ENCODE measurements around the gene PYDC1.
A peak's percentile ranks its signal among the peaks of the same experiment; 100 is the strongest.
"Not testable (repeated sequence)": the region's sequence is repeated elsewhere in the genome, so short reads cannot be mapped to it uniquely, and the experiment has no call there.

Gene PYDC1

GRCh38 chr16:31221357-31222160 is 4.6 kb upstream of the PYDC1 start:
- DNase-seq, result no peak

- no peak for DNase-seq
Observed at GRCh38 chr16:31219154-31219741, 2.3 kb upstream of the PYDC1 start.

GRCh38 chr16:31217136-31217530 is 198 bp upstream of the PYDC1 start:
- no peak for DNase-seq

- DNase-seq, result no peak
Observed at GRCh38 chr16:31215287-31216162, 1.4 kb downstream of the PYDC1 start.

GRCh38 chr16:31214708-31215286 is 2.1 kb downstream of the PYDC1 start:
- DNase-seq, result no peak

GRCh38 chr16:31213877-31214707 is 2.8 kb downstream of the PYDC1 start, which contains the start of gene TRIM72:
TSS of gene TRIM72 (plus strand) at chr16:31214119. CDS start at chr16:31214739, 620 bp downstream.
- no peak for DNase-seq

GRCh38 chr16:31213342-31213741 is 3.6 kb downstream of the PYDC1 start:
- no peak for DNase-seq

GRCh38 chr16:31206776-31207175 is 10.2 kb downstream of the PYDC1 start:
- no peak for DNase-seq

- no peak for DNase-seq
Observed at GRCh38 chr16:31204871-31205666, 11.9 kb downstream of the PYDC1 start.

GRCh38 chr16:31202414-31203375 is 14.2 kb downstream of the PYDC1 start, which contains the start of gene PYCARD:
TSS of gene PYCARD (minus strand) at chr16:31202760. CDS start at chr16:31202690, 70 bp downstream.
- peak; percentile 14 to 22 for DNase-seq

GRCh38 chr16:31201582-31202413 is 15.1 kb downstream of the PYDC1 start:
- peak; percentile 36 to 38 for DNase-seq

GRCh38 chr16:31200821-31201568 is 15.9 kb downstream of the PYDC1 start:
- DNase-seq, result peak in 1 of 2 experiments; percentile 23

- not testable (repeated sequence) for DNase-seq
Observed at GRCh38 chr16:31200111-31200510, 16.8 kb downstream of the PYDC1 start.

- no peak for DNase-seq
Observed at GRCh38 chr16:31199430-31200041, 17.4 kb downstream of the PYDC1 start.

- no peak for DNase-seq
Observed at GRCh38 chr16:31198207-31198882, 18.6 kb downstream of the PYDC1 start.

GRCh38 chr16:31196324-31197088 is 20.4 kb downstream of the PYDC1 start:
- DNase-seq, result no peak
